Fibroblast of skin of right quadriceps (primary cell): Measurements from ENCODE around the gene UGCG.
"Not testable (repeated sequence)": the region's sequence is repeated elsewhere in the genome, so short reads cannot be mapped to it uniquely, and the experiment has no call there.

Source experiments
- DNase-seq: peaks from one replicate; pipeline ENCODE4 v3.0.0-alpha.2; 2013

Gene UGCG

DNA sequence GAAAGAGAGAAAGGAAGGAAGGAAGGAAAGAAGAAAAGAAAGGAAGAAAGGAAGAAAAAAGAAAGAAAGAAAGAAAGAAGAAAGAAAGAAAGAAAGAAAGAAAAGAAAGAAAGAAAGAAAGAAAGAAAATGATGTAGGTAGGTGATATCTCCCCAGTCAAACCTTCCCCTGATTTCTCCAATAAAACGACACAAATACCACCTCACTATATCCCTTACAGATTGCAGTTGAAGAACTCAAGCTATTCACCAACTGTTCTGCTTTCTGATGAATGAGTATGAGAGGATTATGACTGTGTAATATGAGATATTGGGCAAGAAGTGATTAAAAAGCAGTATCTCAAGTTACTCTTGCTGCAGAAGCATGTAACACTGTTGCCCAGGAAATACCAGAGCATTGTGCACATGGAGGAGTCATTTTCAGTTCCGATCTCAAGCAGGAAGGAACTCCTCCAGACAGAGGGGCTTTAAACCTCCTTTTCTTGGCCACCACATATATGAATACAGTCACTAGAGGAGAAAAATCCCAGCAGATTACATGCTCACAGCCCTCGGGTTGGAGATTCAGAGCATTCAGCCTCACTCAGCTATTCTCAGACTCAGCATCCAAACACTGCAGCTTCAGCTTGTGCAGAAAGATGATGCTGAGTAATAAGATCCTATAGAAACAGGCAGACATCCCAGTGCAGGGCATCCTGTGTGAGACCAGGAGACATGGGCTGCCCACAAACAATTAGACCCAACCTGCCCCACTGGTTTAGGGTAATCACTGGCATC, 61.4 kb downstream of the UGCG start:
- DNase-seq: peak; percentile 99

DNA sequence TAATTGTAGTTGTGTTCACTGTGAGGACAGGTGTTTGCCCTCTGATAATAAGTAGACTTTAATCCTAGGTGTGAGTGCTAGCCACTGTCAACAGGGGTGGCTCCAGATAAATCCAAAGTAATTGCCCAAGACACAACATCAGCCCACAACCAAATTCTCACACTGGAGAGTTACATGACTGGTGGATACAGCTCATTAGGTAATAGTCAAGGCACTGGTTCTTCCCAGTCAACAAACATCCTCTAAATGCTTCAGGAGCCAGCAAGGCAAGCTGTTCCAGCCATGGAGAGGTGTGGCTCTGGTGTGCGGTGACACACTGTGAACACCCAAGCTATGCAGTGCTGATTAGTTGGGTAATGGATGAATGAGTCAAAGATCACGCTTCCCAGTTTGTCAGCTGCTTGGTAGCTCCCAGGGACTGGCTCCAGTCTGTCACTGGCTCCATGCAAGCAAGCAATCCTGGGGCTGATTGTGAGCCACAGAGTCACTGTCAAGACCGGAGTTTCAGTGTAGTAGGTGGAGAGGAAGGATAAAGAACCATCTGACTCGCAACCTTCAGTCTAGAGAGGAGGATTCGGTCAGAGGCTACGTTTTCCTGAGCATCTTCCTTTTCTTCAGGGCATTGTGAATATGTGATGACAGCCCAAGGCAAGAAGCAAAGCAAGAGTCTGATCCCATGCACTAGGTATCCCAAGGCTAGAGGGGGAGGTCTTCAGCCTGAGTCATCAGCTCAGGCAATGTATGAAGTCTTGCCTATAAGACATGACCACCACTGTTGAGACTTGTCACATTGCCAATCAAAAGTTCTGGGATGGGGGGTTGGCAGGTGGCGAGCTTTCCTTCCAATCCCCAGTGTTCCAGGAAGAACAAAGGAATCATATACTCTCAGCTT, 63.1 kb downstream of the UGCG start:
- peak; percentile 93 for DNase-seq

DNA sequence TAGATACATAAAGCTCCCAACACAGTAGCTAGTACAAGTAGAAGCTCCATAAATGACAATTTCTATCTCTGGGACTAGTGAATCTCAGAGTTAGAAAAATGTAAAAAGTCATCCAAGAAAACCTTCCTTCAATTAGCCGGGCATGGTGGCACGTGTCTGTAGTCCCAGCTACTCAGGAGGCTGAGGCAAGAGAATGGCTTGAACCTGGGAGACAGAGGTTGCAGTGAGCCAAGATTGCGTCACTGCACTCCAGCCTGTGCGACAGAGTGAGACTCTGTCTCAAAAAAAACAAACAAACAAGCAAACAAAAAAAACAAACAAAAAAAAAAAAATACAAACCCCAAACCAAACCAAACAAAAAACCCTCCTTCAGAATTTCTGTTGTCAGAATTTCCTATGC, 63.9 kb downstream of the UGCG start:
- not testable (repeated sequence) for DNase-seq

DNA sequence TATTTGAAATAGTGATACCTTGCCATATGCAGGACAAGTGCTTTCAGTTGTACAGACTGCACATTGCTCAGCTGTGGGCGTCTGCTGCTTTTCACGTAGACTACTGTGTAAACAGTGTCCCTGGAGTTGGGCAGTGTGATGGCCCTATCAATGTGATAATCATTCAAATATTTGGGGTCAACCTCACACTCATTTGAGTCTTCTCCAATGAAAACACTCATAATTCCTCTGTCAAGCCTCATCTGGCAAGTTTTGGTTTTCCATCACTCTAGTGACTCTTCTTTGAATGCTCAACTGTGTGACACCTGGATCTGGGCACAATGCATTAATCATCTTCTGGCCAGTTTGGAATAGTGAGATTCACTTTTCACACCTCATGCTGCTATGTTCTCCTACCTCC, 64.4 kb downstream of the UGCG start:
- DNase-seq: peak; percentile 48

DNA sequence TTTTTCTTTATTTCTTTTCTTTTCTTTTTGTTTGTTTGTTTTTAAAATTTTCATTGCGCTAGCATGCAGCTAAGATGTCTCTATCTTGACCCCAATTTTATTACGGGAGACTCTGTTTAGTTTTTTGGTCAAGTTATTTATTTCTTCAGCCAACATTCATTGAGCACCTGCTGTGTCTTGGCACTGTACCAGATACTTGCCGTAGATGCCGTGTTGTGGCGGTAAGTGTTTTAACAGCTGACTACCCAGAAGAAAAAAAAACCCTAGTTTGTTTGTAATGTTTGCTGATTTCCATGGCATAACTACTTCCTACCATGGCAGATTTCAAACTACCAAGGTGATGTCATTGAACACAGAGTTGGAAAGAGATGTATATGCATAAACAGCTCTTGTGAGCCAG, 65.0 kb downstream of the UGCG start:
- peak; percentile 36 for DNase-seq

DNA sequence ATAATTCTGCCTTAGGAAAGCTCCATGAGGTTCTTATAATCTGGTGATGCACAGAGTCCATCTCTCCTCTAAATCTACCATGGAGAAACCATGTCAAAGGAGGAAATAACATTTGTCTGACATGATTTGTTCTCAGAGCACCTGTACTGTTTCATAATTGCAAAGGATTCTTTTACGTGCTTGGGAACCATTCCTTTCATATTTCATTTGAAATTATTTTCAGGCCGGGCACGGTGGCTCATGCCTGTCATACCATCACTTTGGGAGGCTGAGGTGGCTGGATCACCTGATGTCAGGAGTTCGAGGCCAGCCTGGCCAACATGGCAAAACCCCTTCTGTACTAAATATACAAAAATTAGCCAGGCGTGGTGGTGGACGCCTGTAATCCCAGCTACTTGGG, 65.4 kb downstream of the UGCG start:
- DNase-seq: no peak

DNA sequence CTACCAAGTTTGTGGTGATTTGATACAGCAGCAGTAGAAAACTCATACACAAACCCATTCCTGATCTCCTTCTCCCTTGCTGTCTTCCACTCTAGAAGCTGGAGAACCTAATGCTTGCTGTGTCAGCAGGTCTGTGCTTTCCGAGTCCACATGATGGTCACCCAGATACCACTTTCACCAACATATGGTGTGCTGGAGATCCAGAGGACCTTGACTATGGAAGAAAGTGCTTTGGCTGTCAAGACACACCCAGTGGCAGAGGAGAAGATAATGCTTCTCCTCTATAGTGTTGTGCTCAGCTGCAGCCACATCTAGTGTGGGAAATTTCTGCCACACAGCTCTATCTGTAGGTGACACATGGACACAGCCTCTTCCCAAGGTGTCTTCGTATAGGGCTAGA, 67.4 kb downstream of the UGCG start:
- DNase-seq: no peak

DNA sequence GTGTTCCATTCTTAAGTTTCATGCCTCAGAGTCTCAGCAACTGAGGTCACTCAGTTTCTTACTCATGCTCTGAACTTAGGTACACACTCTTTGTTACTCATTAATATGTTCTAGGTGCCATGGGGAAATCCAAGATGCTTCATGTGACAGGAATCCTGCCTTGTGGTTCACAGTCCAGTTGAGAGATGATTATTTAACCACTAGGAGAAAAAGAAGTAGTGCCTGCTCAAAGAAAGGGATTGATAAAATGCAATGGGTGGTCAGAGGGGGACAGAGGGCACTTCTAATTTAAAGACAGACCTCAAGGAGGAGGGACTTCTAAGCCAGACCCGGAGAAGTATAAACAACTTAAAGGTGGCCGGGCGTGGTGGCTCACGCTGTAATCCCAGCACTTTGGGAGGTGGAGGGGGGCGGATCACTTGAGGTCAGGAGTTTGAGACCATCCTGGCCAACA, 69.0 kb downstream of the UGCG start:
- DNase-seq: peak; percentile 96

DNA sequence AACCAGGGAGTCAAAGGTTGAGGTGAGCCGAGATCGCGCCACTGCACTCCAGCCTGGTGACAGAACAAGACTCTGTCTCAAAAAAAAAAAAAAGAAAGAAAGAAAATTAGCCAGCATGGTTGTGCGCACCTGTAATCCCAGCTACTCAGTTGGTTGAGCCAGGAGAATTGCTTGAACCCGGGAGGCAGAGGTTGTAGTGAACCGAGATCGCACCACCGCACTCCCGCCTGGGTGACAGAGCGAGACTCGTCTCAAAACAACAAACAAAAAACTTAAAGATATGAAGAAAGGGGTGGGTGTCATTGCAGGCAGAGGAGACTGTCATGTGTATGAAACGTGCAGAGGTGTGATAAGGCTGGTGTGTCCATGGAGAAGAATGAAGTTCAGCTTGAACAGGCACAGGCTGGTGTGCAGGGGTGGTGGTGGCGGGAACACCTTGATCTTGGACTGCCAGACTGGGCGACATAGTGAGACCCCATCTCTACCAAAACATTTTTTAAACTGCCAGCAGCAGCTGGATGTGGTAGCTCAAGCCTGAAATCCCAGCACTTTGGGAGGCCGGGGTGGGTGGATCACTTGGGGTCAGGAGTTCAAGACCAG, 69.6 kb downstream of the UGCG start:
- no peak for DNase-seq

DNA sequence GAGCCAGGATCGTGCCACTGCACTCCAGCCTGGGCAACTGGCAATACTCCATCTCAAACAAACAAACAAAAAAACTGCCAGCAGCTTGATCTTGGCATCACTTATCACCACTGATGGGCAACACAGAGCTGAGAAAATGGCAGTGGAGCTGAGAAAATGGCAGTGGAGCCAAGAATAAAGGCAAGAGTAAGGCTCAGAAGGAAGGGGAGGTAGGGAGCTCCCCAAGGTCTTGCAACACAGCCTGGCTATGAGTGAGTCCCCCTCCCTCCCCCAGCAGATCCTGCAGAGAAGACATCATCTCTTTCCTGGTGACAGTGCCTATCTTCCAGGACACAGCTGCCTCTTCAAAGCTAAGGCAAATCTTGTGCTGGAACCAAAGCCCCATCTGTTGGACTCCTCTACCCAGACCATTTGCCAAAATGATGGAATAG, 70.3 kb downstream of the UGCG start:
- DNase-seq: peak; percentile 51

DNA sequence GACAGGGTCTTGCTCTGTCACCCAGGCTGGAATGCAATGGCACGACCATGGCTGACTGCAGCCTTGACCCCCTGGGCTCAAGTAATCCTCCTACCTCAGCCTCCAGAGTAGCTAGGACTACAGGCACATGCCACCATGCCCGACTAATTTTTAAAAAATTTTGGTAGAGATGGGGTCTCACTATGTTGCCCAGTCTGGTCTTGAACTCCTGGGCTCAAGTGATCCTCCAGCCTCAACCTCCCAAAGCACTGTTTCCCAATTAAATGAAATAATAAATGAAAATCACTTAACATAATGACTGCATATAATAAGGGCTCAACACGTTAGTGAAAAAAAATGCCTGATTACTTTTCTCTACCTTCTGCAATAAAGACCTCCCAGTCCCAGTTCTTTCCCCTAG, 71.0 kb downstream of the UGCG start:
- no peak for DNase-seq

DNA sequence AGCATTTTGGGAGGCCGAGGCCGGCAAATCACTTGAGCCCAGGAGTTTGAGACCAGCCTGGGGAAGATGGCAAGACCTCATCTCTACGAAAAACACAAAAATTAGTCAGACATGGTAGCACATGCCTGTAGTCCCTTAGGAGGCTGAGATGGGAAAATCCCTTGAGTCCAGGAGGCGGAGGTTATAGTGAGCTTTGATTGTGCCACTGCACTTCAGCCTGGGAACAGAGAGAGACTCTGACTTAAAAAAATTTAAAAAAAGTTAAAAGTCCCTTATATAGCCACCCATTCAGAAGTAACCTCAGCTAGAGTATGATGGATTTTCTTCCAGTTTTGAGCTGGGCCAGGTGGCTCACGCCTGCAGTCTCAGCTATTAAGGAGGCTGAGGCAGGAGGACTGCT, 72.4 kb downstream of the UGCG start:
- peak; percentile 63 for DNase-seq

DNA sequence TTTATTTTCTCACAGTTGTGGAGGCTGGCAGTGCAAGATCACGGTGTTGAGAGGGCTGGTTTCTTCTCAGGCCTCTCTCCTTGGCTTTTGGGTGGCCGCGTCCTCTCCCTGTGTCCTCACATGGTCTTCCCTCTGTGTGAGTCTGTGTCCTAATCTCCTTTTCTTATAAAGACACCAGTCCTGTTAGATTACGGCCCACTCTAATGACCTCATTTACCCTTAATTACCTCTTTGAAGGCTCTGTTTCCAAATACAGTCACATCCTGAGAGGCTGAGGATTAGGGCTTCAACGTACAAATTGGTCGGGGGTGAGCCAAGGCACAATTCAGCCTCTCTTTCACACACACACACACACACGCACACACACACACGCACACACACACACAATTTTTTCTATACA, 73.0 kb downstream of the UGCG start:
- DNase-seq: no peak

DNA sequence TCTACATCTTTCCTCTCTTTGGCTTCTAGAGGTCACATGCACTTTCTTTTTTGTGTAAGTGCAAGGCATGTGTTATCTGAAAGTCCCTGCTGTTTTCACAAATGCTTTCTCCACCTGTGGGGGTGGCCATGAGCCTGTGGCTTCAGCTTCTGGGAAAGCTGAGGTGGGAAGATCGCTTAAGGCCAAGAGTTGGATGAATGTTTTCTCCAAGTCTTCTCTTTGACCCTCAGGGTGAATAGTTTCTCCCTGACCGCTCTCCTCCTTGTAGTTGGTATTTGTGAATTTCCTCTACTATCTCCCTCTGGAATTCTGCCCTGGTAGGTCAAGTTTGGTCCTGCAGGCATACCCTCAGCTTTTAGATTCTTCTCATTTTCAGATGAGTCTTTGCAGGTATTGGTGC, 74.2 kb downstream of the UGCG start:
- DNase-seq: no peak

DNA sequence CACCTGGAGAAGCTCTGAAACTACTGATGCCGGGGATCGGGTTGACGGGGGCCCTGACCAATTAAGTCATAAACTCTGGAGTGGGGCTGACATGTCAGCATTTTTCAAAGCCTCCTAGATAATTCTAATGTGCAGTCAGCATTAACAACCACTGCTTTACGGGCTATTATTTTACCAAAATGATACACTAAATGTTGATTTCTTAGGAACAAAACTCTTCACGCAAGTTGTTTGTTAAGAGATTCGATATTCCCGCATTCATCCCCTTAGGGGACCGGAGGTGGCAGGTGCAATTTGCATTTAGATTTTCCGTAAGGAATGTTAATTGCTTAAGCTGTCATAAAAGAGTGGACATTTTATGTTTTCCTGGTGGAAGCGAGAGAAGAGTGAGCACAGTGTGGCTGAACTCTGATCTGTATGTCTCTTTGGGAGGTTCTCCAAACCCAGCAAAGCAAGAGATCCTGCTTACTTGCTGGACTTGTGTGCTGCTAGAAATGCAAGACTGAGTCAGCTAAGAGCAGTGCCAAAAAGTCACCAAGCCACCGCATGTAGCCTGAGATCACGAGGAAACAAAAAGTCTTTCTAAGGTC, 77.6 kb downstream of the UGCG start:
- peak; percentile 43 for DNase-seq

DNA sequence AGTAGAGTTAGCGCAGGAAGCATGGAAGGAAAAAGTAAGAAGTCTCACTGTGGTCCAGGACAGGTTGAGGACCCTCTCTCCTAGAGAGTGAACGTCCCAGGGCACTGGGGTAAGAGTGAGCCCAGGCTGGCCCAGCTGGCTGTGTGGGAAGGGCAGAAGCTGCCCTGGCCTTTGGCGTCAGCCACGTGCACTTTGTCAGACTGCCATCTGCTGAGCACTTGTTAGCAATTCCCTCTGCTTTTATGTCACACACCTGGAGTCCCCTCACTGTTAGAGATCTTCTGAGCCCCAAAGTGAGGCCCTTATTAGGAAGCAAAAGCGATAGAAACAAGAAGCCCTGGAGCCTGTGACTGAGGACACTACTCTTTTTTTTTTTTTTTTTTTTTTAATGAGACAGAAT, 79.1 kb downstream of the UGCG start:
- no peak for DNase-seq

DNA sequence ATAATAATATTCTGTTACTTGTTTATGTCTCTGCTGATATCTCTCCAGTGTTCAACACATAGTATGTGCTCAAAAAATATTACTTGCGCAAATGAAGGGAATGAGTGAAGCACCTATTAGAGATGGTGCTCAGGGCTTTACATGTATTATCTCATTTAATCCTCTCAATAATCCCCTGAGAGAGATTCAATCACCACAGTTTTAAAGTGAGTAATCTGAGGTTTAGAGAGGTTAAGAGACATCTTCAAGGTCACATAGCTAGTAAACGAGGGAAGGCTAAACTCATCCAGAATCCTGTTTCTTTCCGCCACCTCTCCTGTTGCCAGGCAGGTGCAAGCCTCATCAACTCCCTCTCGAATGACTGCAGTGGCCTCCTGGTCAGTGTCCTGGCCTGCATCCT, 82.0 kb downstream of the UGCG start:
- no peak for DNase-seq

DNA sequence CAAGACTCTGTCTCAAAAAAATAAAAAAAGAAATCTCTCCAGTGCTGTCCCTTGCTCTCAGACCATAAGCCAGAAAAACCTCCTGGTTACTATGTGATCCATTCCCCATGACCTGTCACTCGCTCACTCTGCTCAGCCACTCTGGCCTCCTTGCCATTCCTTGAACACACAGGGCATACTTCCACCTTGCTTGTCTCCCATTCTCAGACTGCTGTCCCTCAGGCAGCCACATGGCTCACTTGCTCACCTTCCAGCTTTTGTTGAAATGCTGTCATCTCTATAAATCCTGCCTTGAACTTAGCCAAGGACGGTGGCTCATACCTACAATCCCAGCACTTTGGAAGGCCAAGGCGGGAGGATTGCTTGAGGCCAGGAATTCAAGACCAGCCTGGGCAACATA, 82.9 kb downstream of the UGCG start:
- no peak for DNase-seq

DNA sequence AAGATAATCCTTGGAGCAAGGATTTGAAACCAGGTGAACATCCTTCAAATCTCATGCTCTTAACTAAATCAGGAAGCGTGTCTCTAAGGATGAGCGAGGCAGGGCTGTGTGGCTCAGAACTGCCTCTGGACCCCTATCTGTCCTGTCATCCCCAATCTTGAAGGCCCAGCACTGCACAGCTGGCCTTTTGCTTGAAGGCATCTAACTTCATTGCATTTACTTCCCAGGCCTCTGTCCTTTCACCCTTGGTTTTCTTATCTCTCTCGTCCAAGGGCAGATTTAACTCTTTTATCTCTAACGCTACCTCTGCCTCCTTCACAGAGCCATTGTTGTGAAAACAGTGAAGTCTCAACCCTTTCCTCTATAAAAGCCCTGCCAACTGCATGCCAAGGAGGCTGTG, 83.8 kb downstream of the UGCG start:
- no peak for DNase-seq

DNA sequence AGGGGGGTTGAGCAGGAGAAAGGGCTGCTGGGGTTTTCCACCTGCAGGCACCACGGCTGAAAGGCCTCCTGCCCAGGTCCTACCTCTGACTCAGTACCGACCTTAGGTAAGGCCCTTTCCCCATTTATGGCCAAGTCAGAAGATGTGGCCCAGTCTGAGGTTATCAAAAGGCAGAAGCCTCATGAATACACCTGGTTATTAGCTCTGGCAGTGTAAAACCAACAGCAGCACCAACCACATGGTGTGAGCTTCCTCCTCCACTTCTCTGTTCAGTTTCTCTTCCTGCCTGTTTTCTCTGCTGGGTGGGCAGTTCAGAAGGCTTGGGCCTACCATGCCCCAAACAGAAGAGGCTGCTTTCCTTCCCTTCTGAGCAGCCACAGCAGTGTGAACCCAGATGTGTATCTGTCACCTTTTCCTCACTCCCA, 86.9 kb downstream of the UGCG start:
- no peak for DNase-seq

DNA sequence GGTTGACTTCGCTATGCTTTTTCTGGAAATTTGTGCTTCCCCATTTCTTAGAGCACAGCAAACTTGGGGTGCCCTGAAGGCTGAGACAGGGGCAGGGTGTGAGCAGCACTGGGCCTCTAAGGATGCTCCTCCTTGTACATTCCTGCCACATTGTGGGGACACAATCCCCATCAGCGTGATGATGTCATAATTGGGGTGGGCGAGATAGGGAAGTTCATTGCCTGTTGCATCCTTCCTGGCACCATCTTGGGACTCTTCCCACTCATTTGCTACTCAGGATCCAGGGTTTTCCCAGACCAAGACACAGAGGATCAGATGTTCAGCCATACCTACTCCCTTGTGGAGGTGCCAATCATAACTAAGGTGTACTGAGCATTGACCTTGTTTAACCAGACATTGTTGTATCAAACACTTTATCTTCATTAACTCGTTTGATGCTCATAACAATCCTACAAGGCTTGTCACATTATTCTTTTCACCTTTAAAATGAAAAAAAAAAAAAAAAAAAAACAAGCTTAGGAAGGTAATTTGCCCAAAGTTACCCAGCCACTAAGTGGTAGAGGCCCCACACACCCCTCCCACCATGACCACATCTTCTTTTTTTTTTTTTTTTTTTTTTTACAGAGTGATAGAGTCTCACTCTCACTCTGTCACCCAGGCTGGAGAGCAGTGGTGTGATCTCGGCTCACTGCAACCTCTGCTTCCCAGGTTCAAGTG, 87.6 kb downstream of the UGCG start:
- DNase-seq: no peak
